Stimulated activated memory B cell treated with anti-CD40 and anti-IgM and Interleukin-4, amounts not matched to agents 10 μg/mL and 1 μg/mL and 100 μg/mL, for 72 hours (primary cell): ENCODE data around the gene KDM4B.

ENCODE experiments used
- ATAC-seq: fragments of 150-1000 bp; cut with Tn5 transposase; 2 replicates; pipeline ENCODE4 v1.10.0; 2021
- H3K27ac Mint-ChIP-seq: one replicate; pipeline ENCODE4 v1.8.0; 2022; ENCODE audit warnings: mild to moderate bottlenecking, mixed read lengths
- H3K27me3 Mint-ChIP-seq: one replicate; pipeline ENCODE4 v1.8.0; 2022; ENCODE audit warnings: mixed read lengths
- H3K36me3 Mint-ChIP-seq: one replicate; pipeline ENCODE4 v1.8.0; 2022; ENCODE audit warnings: mixed read lengths
- H3K4me1 Mint-ChIP-seq: one replicate; pipeline ENCODE4 v1.8.0; 2022; ENCODE audit warnings: mixed read lengths
- H3K4me3 Mint-ChIP-seq: one replicate; pipeline ENCODE4 v1.8.0; 2022; ENCODE audit warnings: mild to moderate bottlenecking, moderate library complexity, mixed read lengths
- H3K9me3 Mint-ChIP-seq: one replicate; pipeline ENCODE4 v1.8.0; 2022; ENCODE audit warnings: mixed read lengths

The KDM4B gene

DNA sequence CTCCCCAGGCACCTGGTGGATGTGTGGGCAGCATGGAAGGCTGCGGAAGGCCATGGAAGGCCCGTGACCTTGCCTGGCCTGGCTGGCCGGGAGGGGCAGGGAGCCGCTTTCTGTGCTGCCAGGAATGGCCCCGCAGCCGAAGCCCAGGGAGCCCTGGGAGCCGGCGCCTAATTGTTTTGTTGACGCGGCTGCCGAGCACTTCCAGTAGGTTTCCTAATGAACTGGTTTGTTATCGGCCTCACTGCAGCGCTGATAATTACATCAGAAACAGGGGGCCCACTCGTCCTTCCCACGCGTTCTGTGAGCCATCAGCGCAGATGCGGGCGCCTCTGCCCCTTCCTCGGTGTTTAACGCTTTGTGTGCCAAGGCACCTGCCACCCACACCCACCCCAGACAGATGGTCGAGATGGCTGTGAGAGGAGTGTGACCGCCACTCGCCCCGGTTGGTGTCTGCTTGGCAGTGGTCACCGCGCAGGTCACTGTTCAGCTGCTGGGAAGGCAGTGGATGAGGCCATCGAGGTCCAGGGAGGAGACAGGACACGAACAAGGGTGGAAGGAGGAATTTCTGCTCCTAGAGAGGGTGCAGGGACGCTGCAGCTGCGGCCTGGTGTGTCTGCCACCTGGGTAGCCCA, 124.5 kb downstream of the KDM4B start:
- no peak overlapping the region for H3K4me3 Mint-ChIP-seq
- no peak overlapping the region for H3K27ac Mint-ChIP-seq
- ATAC-seq = no peak
- no peaks in the 10 kb centered on the region for H3K9me3 Mint-ChIP-seq
- H3K36me3 Mint-ChIP-seq = peaks cover 39% of the 10 kb centered on the region
- H3K4me1 Mint-ChIP-seq = no peaks in the 10 kb centered on the region
- H3K27me3 Mint-ChIP-seq = no peaks in the 10 kb centered on the region

DNA sequence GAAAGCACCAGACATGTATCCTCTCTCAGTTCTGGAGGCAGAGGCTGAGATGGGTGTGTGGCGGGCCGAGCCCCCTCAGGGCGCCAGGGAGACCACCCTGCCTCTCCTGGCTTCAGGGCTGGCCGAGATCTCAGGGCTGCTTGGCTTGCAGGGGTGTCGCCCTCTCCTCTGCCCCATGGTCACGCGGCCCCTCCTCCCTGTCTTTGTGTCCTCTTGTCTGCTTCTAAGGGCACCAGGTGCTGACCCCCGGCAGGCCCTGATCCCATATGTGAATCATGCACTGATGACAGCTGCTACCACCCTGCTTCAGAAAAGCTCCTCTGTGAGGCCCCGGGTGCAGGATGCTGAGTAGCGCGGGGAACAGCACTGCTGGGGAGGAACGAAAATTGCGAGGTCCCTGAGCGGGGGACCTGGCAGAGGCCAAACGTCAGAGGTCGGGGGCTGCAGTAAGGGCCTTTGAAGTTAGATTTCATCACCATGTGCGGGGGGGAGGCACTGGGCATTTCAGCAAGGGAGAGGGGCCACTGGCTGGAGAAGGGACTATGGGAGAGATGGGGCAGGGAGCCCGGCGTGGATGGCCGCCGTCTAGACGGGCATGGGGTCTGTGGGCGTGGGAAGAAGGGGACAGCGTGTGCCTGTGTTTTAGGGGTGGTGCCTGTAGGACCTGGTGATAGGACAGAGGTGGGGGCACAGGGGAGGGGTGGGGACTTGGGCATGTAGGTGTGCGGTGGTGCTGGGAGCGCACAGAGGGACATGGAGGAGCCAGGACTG, 125.2 kb downstream of the KDM4B start:
- ATAC-seq = no peak
- Mint-ChIP-seq H3K27me3 (no peaks in the 10 kb centered on the region), H3K4me3 (no peak overlapping the region), H3K4me1 (no peaks in the 10 kb centered on the region), H3K36me3 (peaks cover 39% of the 10 kb centered on the region), H3K27ac (no peak overlapping the region), H3K9me3 (no peaks in the 10 kb centered on the region)

- H3K4me3 Mint-ChIP-seq = no peak overlapping the region
- peaks cover under 1% of the 10 kb centered on the region for H3K9me3 Mint-ChIP-seq
- peaks cover 42% of the 10 kb centered on the region for H3K36me3 Mint-ChIP-seq
- no peaks in the 10 kb centered on the region for H3K4me1 Mint-ChIP-seq
- no peak for ATAC-seq
- H3K27me3 Mint-ChIP-seq = no peaks in the 10 kb centered on the region
- H3K27ac Mint-ChIP-seq = no peak overlapping the region
Observed at GRCh38 chr19:5094768-5095567, 126.1 kb downstream of the KDM4B start.

- ATAC-seq = no peak
- Mint-ChIP-seq H3K27ac (no peak overlapping the region), H3K27me3 (no peaks in the 10 kb centered on the region), H3K4me1 (no peaks in the 10 kb centered on the region), H3K4me3 (no peak overlapping the region), H3K36me3 (peaks cover 48% of the 10 kb centered on the region), H3K9me3 (peaks cover 4% of the 10 kb centered on the region)
Observed at GRCh38 chr19:5095568-5095850, 126.6 kb downstream of the KDM4B start.

DNA sequence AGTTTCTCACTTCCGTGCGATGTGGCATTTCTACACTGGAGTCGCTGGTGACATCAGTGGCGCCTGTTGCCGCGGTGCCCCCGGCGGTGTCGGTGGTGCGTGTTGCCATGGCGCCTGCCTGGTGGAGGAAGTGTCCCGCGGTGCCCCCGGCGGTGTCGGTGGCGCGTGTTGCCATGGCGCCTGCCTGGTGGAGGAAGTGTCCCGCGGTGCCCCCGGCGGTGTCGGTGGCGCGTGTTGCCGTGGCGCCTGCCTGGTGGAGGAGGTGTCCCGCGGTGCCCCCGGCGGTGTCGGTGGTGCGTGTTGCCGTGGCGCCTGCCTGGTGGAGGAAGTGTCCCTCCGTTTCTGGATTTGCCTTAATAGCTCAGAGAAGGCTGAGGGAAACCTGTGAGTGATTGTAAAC, 127.6 kb downstream of the KDM4B start:
- no peak overlapping the region for H3K27ac Mint-ChIP-seq
- H3K4me1 Mint-ChIP-seq = no peaks in the 10 kb centered on the region
- H3K4me3 Mint-ChIP-seq = no peak overlapping the region
- H3K27me3 Mint-ChIP-seq = no peaks in the 10 kb centered on the region
- no peak for ATAC-seq
- peaks cover 4% of the 10 kb centered on the region for H3K9me3 Mint-ChIP-seq
- peaks cover 58% of the 10 kb centered on the region for H3K36me3 Mint-ChIP-seq

DNA sequence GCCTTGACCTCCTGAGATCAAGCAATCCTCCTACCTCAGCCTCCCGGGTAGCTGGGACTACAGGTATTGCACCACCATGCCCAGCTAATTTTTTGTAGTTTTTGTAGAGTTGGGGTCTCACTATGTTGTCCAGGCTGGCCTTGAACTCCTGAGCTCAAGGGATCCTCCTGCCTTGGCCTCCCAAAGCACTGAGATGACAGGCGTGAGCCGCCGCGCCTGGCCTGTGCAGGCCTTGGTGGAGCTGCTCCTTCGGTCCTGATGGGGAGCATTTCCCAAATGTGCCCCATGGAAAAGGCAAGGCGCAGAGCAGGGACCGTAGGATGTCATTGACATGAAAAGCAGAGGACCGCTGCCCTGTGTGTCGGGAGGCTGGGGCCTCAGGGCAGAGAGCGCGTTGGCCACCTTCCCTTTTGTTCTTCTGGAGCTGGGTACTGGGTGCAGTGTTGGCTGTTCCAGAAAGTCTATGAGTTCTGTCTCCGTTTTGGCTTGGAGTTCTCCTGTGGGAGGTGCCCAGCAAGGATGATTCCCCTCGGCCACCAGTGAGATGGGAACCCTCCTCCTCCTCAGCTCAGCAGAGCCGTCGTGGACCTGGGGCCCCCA, 128.5 kb downstream of the KDM4B start:
- Mint-ChIP-seq H3K4me3 (no peak overlapping the region), H3K27ac (no peak overlapping the region), H3K4me1 (no peaks in the 10 kb centered on the region), H3K27me3 (no peaks in the 10 kb centered on the region), H3K36me3 (peaks cover 58% of the 10 kb centered on the region), H3K9me3 (peaks cover 4% of the 10 kb centered on the region)
- ATAC-seq = no peak

GRCh38 chr19:5097959-5098623, 129.2 kb downstream of the KDM4B start:
- Mint-ChIP-seq H3K4me3 (no peak overlapping the region), H3K9me3 (peaks cover 4% of the 10 kb centered on the region), H3K27me3 (no peaks in the 10 kb centered on the region), H3K27ac (no peak overlapping the region), H3K4me1 (no peaks in the 10 kb centered on the region), H3K36me3 (peaks cover 58% of the 10 kb centered on the region)
- no peak for ATAC-seq

- no peak for ATAC-seq
- Mint-ChIP-seq H3K9me3 (peaks cover 4% of the 10 kb centered on the region), H3K4me1 (no peaks in the 10 kb centered on the region), H3K4me3 (no peak overlapping the region), H3K27me3 (no peaks in the 10 kb centered on the region), H3K36me3 (peaks cover 58% of the 10 kb centered on the region), H3K27ac (no peak overlapping the region)
Observed at GRCh38 chr19:5098646-5099045, 129.7 kb downstream of the KDM4B start.

DNA sequence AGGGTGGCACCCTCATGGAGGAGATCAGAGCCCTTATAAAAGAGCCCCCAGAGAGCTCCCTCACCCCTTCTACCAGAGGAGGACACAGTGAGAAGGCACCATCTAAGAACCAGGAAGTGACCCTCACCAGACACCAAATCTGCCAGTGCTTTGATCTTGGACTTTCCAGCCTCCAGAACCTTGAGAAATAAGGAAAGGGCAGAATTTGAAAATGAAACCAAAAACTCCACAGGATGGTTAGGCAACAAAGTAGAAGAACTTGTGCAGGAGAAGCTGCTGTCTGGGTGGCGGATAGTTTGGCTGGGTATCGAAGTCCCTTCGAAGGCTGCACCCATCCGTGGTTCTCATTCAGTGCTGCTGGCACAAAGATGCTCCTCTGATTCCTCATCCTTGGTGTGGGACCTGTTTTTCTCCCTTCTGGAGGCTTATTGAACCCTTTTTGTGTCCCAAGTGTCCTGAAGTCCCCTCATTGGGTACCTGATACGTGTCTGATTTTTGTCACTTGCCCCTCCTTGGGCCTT, 130.8 kb downstream of the KDM4B start:
- peaks cover 53% of the 10 kb centered on the region for H3K36me3 Mint-ChIP-seq
- H3K4me1 Mint-ChIP-seq = no peaks in the 10 kb centered on the region
- no peak overlapping the region for H3K27ac Mint-ChIP-seq
- peaks cover 4% of the 10 kb centered on the region for H3K9me3 Mint-ChIP-seq
- no peak for ATAC-seq
- H3K4me3 Mint-ChIP-seq = no peak overlapping the region
- no peaks in the 10 kb centered on the region for H3K27me3 Mint-ChIP-seq

DNA sequence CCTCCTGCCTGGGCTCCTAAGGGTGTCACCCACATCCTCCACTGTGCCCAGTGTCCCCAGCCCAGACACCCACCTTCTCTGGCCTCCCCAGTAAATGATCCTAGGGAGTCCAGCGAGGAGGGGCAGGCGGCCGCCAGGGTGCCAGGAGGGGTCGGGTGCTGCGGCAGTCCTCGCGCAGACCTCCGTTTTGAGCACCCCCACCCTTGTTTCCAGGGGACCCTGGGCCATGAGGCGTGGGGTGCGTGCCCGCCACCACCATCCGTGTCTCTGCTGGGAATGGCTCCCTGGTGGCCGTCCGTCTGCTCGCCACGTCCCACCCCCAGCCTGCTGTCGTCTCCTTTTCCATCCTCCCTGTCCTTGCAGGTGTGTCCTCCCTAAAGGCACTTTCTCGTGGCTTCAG, 133.0 kb downstream of the KDM4B start:
- ATAC-seq = no peak
- Mint-ChIP-seq H3K4me3 (no peak overlapping the region), H3K9me3 (peaks cover 4% of the 10 kb centered on the region), H3K36me3 (peaks cover 52% of the 10 kb centered on the region), H3K27me3 (no peaks in the 10 kb centered on the region), H3K27ac (no peak overlapping the region), H3K4me1 (no peaks in the 10 kb centered on the region)

DNA sequence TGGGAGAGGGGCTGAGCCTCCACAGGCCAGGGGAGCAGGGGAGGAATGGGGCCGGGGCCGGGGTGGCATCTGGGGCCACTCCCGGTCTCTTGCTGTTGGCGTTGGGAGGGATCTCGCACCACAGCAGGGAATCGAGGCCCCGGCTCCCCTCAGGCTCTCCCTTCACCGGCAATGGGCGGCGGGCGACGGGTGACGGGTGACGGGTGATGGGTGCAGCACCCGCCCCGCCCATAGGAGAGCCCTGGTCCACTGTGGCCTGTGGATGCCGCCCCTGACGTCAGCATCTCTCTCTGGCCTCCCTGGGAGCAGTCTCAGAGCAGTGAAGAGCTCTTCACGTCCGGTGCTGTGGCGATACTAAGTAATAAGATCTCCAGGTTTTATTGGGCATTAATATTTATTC, 133.6 kb downstream of the KDM4B start:
- Mint-ChIP-seq H3K27me3 (no peaks in the 10 kb centered on the region), H3K36me3 (peaks cover 46% of the 10 kb centered on the region), H3K27ac (no peak overlapping the region), H3K9me3 (peaks cover 4% of the 10 kb centered on the region), H3K4me3 (no peak overlapping the region), H3K4me1 (no peaks in the 10 kb centered on the region)
- no peak for ATAC-seq

DNA sequence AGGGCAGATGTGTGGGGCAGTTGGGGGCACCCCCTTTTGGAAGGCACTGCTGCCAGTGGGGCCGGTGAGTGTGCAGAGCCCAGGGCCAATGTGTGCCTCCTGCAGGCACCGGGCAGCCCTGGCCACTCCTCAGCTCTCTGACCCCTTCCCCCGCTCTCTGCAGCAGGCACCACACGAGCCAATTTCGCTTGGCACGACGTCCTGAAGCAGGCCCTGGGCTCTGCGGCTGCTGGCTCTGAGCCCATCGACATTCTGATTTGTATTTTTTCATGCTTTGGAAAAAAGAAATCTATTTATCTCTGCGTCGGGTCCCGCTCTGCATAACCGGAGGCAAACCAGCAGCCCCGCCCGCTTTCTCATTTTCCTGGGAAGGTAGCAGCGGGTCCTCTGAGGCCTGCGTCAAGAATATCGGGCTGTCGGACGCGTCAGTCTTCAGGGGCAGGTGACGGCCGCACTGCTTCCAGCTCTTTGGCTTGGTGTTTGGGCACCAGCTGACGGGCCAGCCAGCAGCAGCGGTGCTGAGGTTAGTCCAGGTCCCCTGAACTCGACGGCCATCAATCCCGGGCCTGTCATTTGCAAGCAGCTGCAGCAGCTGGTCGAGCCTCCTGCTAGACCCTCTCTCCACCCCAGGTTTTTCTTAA, 134.3 kb downstream of the KDM4B start:
- Mint-ChIP-seq H3K27ac (no peak overlapping the region), H3K4me3 (no peak overlapping the region), H3K9me3 (peaks cover 4% of the 10 kb centered on the region), H3K4me1 (no peaks in the 10 kb centered on the region), H3K36me3 (peaks cover 41% of the 10 kb centered on the region), H3K27me3 (no peaks in the 10 kb centered on the region)
- no peak for ATAC-seq

GRCh38 chr19:5103812-5104410, 135.0 kb downstream of the KDM4B start:
- Mint-ChIP-seq H3K4me3 (no peak overlapping the region), H3K36me3 (peaks cover 34% of the 10 kb centered on the region), H3K4me1 (no peaks in the 10 kb centered on the region), H3K27ac (no peak overlapping the region), H3K27me3 (no peaks in the 10 kb centered on the region), H3K9me3 (peaks cover 4% of the 10 kb centered on the region)
- ATAC-seq = no peak

DNA sequence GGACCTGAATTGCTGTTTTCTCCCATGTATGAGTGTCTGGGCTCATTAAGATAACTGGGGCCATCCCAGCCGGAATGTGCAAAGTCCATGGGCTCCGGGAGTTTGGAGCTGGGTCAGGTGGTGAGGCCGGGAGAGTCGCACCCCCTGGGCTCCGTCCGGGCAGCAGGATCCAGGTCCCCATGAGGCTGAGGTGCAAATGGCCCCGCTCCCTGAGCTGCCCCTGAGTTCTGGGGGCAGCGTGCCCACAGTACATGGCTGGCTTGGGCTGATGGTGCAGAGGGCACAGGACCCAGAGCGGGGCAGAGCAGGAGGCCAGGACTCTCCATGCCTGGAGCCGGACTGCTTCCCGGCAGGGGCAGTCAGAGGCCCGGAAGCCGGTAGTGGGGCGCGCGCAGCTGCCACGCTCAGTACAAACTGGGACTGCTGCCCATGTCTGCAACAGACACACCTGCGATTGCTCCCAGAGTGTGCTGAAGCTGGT, 136.0 kb downstream of the KDM4B start:
- Mint-ChIP-seq H3K27ac (no peak overlapping the region), H3K27me3 (no peaks in the 10 kb centered on the region), H3K4me3 (no peak overlapping the region), H3K9me3 (peaks cover 4% of the 10 kb centered on the region), H3K36me3 (peaks cover 24% of the 10 kb centered on the region), H3K4me1 (no peaks in the 10 kb centered on the region)
- no peak for ATAC-seq
